ENCODE results near the gene HARBI1. TPM values are rescaled to one million over a fixed set of nuclear protein-coding genes. Genes with fewer than 3 reads are reported as not detected.

Gene HARBI1
- total and polyA plus RNA-seq, 2 of the 4 experiments (the other 2 are of a cell fraction): 2.7 to 5.2 TPM

- Histone ChIP-seq H3K23ac (ENCODE audit: low read depth, low read length) (peak overlapping the region; percentile 10; the same call in 1 of the 2 replicates), H3K36me3 (ENCODE audit: control insufficient read depth, insufficient read depth, low read length) (no peaks in the 10 kb centered on the region), H3K4me2 (ENCODE audit: low read depth, low read length) (peak overlapping the region; percentile 43; the same call in 1 of the 2 replicates), H2AFZ (replicated peaks; ENCODE audit: low read length, poor library complexity) (peak overlapping the region; percentile 36), H2AK9ac (replicated peaks; ENCODE audit: low read depth, low read length, poor library complexity) (no peak overlapping the region), H2BK15ac (ENCODE audit: low read depth, low read length) (no peak overlapping the region), H2BK20ac (ENCODE audit: low read depth, low read length) (no peak overlapping the region), H2BK120ac (ENCODE audit: low read depth, low read length) (peak overlapping the region; percentile 4; the same call in 1 of the 2 replicates), H3K27ac (ENCODE audit: insufficient read depth, low read length) (no peak overlapping the region), H2AK5ac (ENCODE audit: low read depth, low read length) (no peak overlapping the region), H3K9me1 (ENCODE audit: insufficient read depth, low read length) (no peaks in the 10 kb centered on the region), H2BK5ac (ENCODE audit: low read depth, low read length, poor library complexity, severe bottlenecking) (peak overlapping the region; percentile 39), H4K8ac (ENCODE audit: low read depth in 2 of 2, low read length in 2 of 2) (peak overlapping the region; percentile 71 to 89), H4K5ac (ENCODE audit: low read depth, low read length) (peak overlapping the region; percentile 83), H3K18ac (ENCODE audit: low read depth, low read length) (peak overlapping the region; percentile 14; the same call in 1 of the 2 replicates), H3K56ac (ENCODE audit: extremely low read depth, insufficient read depth, low read length) (0 out of 2 replicates have a peak overlapping the region, but pooled peaks have one; percentile 2), H3K4me1 (ENCODE audit: control insufficient read depth, insufficient read depth, low read length) (peaks cover 4% of the 10 kb centered on the region; the same call in 1 of the 2 replicates), H3K4ac (ENCODE audit: low read depth, low read length) (peak overlapping the region; percentile 26; the same call in 1 of the 2 replicates), H4K91ac (ENCODE audit: insufficient read depth, low read depth, low read length) (peak overlapping the region; percentile 22; the same call in 1 of the 2 replicates), H3K14ac (replicated peaks; ENCODE audit: low read depth, low read length) (peak overlapping the region; percentile 81), H4K20me1 (ENCODE audit: insufficient read depth, low read length) (peaks cover 19% of the 10 kb centered on the region), H3K79me1 (ENCODE audit: low read depth in 1 of 2, low read length in 2 of 2) (peaks cover 4 to 27% of the 10 kb centered on the region in 2 experiments; a peak in 3 of 4 replicates), H3K9ac (ENCODE audit: low read depth, low read length) (no peak overlapping the region), H3K4me3 (ENCODE audit: insufficient read depth, low read depth, low read length) (peak overlapping the region; percentile 76; the same call in 1 of the 2 replicates), H3K27me3 (ENCODE audit: control insufficient read depth, insufficient read depth, low read length) (no peaks in the 10 kb centered on the region), H3K9me3 (ENCODE audit: control insufficient read depth, insufficient read depth, low read length) (no peaks in the 10 kb centered on the region)
- 27% methylated on average over 3 of the region's 3 CpGs; no CpG with 5 or more reads in 1 of the 2 experiments for whole genome bisulfite sequencing, 2 experiments (ENCODE audit: extremely low coverage in 2 of 2, insufficient read length in 1 of 2)
- DNase-seq (no peak), ATAC-seq (ENCODE audit: low read depth) (no peak)
- BruUV-seq (replicated peaks): no TSS peak
- CTCF ChIA-PET: interaction anchor here (0.6 kb wide), 1 partner anchor 30 kb away, joined by 7 read pairs; no protein-coding TSS in a partner anchor
- dilution Hi-C loops (cut with HindIII; ENCODE audit: low sequenced_read_pairs, unreplicated experiment): no loop called here
- intact Hi-C loops (cut with micrococcal nuclease): no loop called here
- TF ChIP-seq MXI1 (IDR thresholded peaks at IDR 0.05; ENCODE audit: borderline replicate concordance, low read depth, low read length) (no peak), BHLHE40 (IDR thresholded peaks at IDR 0.05; ENCODE audit: low read depth, low read length) (no peak), NFE2L2 (IDR thresholded peaks at IDR 0.05; ENCODE audit: low read depth, low read length) (no peak), USF2 (IDR thresholded peaks at IDR 0.05; ENCODE audit: low read depth, low read length) (no peak), RFX5 (IDR thresholded peaks at IDR 0.05; ENCODE audit: low read depth, low read length) (no peak), CTCF (conservative IDR thresholded peaks at IDR 0.05; ENCODE audit: low read depth, low read length) (no peak), RCOR1 (IDR thresholded peaks at IDR 0.05; ENCODE audit: insufficient replicate concordance, low read length) (no peak), FOS (IDR thresholded peaks at IDR 0.05; ENCODE audit: low read depth, low read length) (no peak)
- in situ Hi-C loops (cut with MboI; ENCODE audit: low sequenced_read_pairs): no loop called here
- POLR2A ChIA-PET (ENCODE audit: unreplicated experiment): no interaction called here
These were observed 22.7 kb downstream of the HARBI1 start for GRCh38 chr11:46594374-46594700.

All from IMR-90 (cell line).